PC-9 (cell line): ENCODE data around the gene CHDH. TPM values are rescaled to one million over a fixed set of nuclear protein-coding genes. Genes with fewer than 3 reads are reported as not detected.
A peak's percentile ranks its signal among the peaks of the same experiment; 100 is the strongest.

ENCODE experiments used
- Bru-seq: library from RNA; stranded (reverse); fragments of 400-500 nt; gene quantifications from one replicate; lab custom pipeline; 2021; lab: Mats Ljungman, UMichigan
- BruChase-seq, 2 experiments: library from RNA; stranded (reverse); fragments of 400-500 nt; gene quantifications; one replicate each; lab custom pipeline; 2021; lab: Mats Ljungman, UMichigan
- BruUV-seq: library from RNA; stranded (reverse); fragments of 400-500 nt; replicated peaks from 2 replicates; lab custom pipeline; 2021; lab: Mats Ljungman, UMichigan
- CTCF ChIA-PET: fragments of 300-600 bp; sonication (Branson Sonifier 250); formaldehyde crosslinking; loops from one replicate; lab custom pipeline; 2022; ENCODE audit warnings: antibody characterized with exemption; lab: Charles Lee
- POLR2A ChIA-PET: fragments of 300-600 bp; sonication (Branson Sonifier 250); formaldehyde crosslinking; loops from one replicate; lab custom pipeline; 2022; ENCODE audit warnings: antibody characterized with exemption; ENCODE audit not compliant: unreplicated experiment; lab: Charles Lee
- DNase-seq, 2 experiments: peaks; one replicate each; pipeline versions ENCODE4 v3.0.0 to v3.0.0-alpha.2; 2015 to 2022; ENCODE audit warnings: mixed read lengths in 1 of 2
- H2AFZ ChIP-seq: fragments of 200-600 bp; sonication (generic); 2 replicates; pipeline ENCODE4 v1.8.1; 2017; ENCODE audit warnings: antibody characterized with exemption
- H3F3A ChIP-seq: fragments of 200-600 bp; sonication (generic); 2 replicates; pipeline ENCODE4 v1.8.1; 2017; ENCODE audit warnings: antibody characterized with exemption, mild to moderate bottlenecking, low read depth; ENCODE audit not compliant: insufficient read depth
- H3K27ac ChIP-seq: fragments of 200-600 bp; sonication (generic); 2 replicates; pipeline ENCODE4 v1.6.1; 2016; ENCODE audit warnings: mixed run types
- H3K27me3 ChIP-seq: fragments of 200-600 bp; sonication (generic); 2 replicates; pipeline ENCODE4 v1.6.1; 2016; ENCODE audit warnings: low read depth, mixed run types; ENCODE audit not compliant: insufficient read depth
- H3K36me3 ChIP-seq: fragments of 200-600 bp; sonication (generic); 2 replicates; pipeline ENCODE4 v1.6.1; 2016; ENCODE audit warnings: low read depth, mixed run types
- H3K4me1 ChIP-seq: fragments of 200-600 bp; sonication (generic); replicated peaks from 2 replicates; pipeline ENCODE4 v1.6.1; 2016; ENCODE audit warnings: mixed run types; ENCODE audit not compliant: insufficient read depth
- H3K4me2 ChIP-seq: fragments of 200-600 bp; sonication (generic); 2 replicates; pipeline ENCODE4 v1.6.1; 2017; ENCODE audit warnings: mixed run types
- H3K4me3 ChIP-seq: fragments of 200-600 bp; sonication (generic); 2 replicates; pipeline ENCODE4 v1.6.1; 2016; ENCODE audit warnings: mixed run types
- H3K79me2 ChIP-seq: fragments of 200-600 bp; sonication (generic); 2 replicates; pipeline ENCODE4 v1.6.1; 2017; ENCODE audit warnings: low read depth, mixed run types
- H3K9me2 ChIP-seq: fragments of 200-600 bp; sonication (generic); 2 replicates; pipeline ENCODE4 v1.8.1; 2017; ENCODE audit warnings: mild to moderate bottlenecking; ENCODE audit not compliant: insufficient read depth
- H3K9me3 ChIP-seq: fragments of 200-600 bp; sonication (generic); 2 replicates; pipeline ENCODE4 v1.8.1; 2016; ENCODE audit warnings: low read depth; ENCODE audit not compliant: insufficient read depth
- H4K20me1 ChIP-seq: fragments of 200-600 bp; sonication (generic); 2 replicates; pipeline ENCODE4 v1.8.1; 2017; ENCODE audit not compliant: insufficient read depth
- CTCF ChIP-seq: fragments of 200-600 bp; sonication (generic); conservative IDR thresholded peaks from 2 replicates; pipeline ENCODE4 v1.6.1; 2017; ENCODE audit warnings: mixed run types, antibody characterized with exemption, mild to moderate bottlenecking, moderate library complexity
- EZH2 ChIP-seq: fragments of 200-600 bp; sonication (generic); IDR thresholded peaks from 2 replicates; pipeline ENCODE4 v1.8.0; 2017; ENCODE audit warnings: antibody characterized with exemption, low read depth
- intact Hi-C: fragments of 100-400 bp; cut with micrococcal nuclease; formaldehyde crosslinking; loops from one replicate; pipeline ENCODE4 v1.10.0; 2022; ENCODE audit not compliant: unreplicated experiment
- long read RNA-seq: library from polyadenylated mRNA; stranded (forward); transcript quantifications from one replicate; pipeline ENCODE4 v2.0.0, GENCODE V29; 2022
- total RNA-seq: library from RNA; stranded (reverse); gene quantifications from 2 replicates; pipeline ENCODE4 v1.2.3, GENCODE V29; 2021

CHDH gene
- total RNA-seq, result 0.28 TPM in 1 of 2 replicates, not detected in the other
- Bru-seq, nascent RNA, result percentile 6 among the genes with signal in this experiment
- percentile 4 among the genes with signal in this experiment for BruChase-seq, experiment 1, labeled RNA remaining after a 2-hour chase
- percentile 9 among the genes with signal in this experiment for BruChase-seq, experiment 2, labeled RNA remaining after a 6-hour chase
- long read RNA-seq, result 0 reads

GRCh38 chr3:53846134-53846850 is at the start of gene CHDH, which contains the start of gene IL17RB:
Gene CHDH, minus strand, starts transcription at chr3:53846419. Its CDS starts 22,411 bp downstream, at chr3:53824008.
Gene IL17RB, plus strand, starts transcription at chr3:53846568. Its CDS starts 21 bp downstream, at chr3:53846589.
- CTCF ChIA-PET, result no interaction called here
- no peak within 1 kb of the TSS for H2AFZ ChIP-seq
- TF ChIP-seq CTCF (no peak), EZH2 (no peak)
- H3K9me2 ChIP-seq, result no peaks in the 10 kb centered on the region
- peaks cover 19% of the 10 kb centered on the region for H3K27me3 ChIP-seq
- no TSS peak for BruUV-seq
- H3K4me2 ChIP-seq, result no peak within 1 kb of the TSS
- H3K9me3 ChIP-seq, result no peaks in the 10 kb centered on the region
- H3K36me3 ChIP-seq, result no peaks in the 10 kb centered on the region
- DNase-seq, result no peak
- no peaks in the 10 kb centered on the region for H3K4me1 ChIP-seq
- intact Hi-C loops, result no loop called here
- no peak within 1 kb of the TSS for H3K27ac ChIP-seq
- no peaks in the 10 kb centered on the region for H3F3A ChIP-seq
- POLR2A ChIA-PET, result no interaction called here
- no peaks in the 10 kb centered on the region for H3K79me2 ChIP-seq
- no peak within 1 kb of the TSS for H3K4me3 ChIP-seq
- H4K20me1 ChIP-seq, result no peaks in the 10 kb centered on the region

- Histone ChIP-seq H3K4me3 (peak overlapping the region; percentile 77), H3K4me2 (peak overlapping the region; percentile 78), H3F3A (peaks cover 6% of the 10 kb centered on the region; the same call in 1 of the 2 replicates), H3K9me2 (no peaks in the 10 kb centered on the region), H3K36me3 (0 out of 2 replicates have a peak, but pooled peaks cover 8% of the 10 kb centered on the region), H2AFZ (peak overlapping the region; percentile 88), H3K27ac (peak overlapping the region; percentile 72), H3K27me3 (peaks cover 5% of the 10 kb centered on the region; the same call in 1 of the 2 replicates), H3K79me2 (peaks cover 28% of the 10 kb centered on the region), H3K9me3 (no peaks in the 10 kb centered on the region), H3K4me1 (peaks cover 10% of the 10 kb centered on the region), H4K20me1 (no peaks in the 10 kb centered on the region; the same call in 1 of the 2 replicates)
- DNase-seq, result no peak
- TF ChIP-seq CTCF (no peak), EZH2 (no peak)
- TSS peak; percentile 96 for BruUV-seq
- ChIA-PET CTCF (no interaction called here), POLR2A (interaction anchor here (0.6 kb wide), 1 partner anchor 547 kb away, joined by 11 read pairs; no protein-coding TSS in a partner anchor)
- intact Hi-C loops, result loop anchor here (5.0 kb wide), 1 partner anchor 545 kb away; the partner anchor contains the start of gene DCP1A
Measured at GRCh38 chr3:53892286-53892637, 46.0 kb upstream of the CHDH start.

- Histone ChIP-seq H3K4me1 (peaks cover 10% of the 10 kb centered on the region), H3K79me2 (peaks cover 28% of the 10 kb centered on the region), H4K20me1 (no peaks in the 10 kb centered on the region; the same call in 1 of the 2 replicates), H3K4me2 (peak within 1 kb of the TSS; percentile 78), H3K9me2 (no peaks in the 10 kb centered on the region), H3K27me3 (no peaks in the 10 kb centered on the region), H3K36me3 (0 out of 2 replicates have a peak, but pooled peaks cover 8% of the 10 kb centered on the region), H2AFZ (peak within 1 kb of the TSS; percentile 90), H3K9me3 (no peaks in the 10 kb centered on the region), H3K4me3 (peak within 1 kb of the TSS; percentile 77), H3F3A (peaks cover 6% of the 10 kb centered on the region; the same call in 1 of the 2 replicates), H3K27ac (peak within 1 kb of the TSS; percentile 72)
- DNase-seq, result peak; percentile 95 to 96
- BruUV-seq, result no TSS peak
- intact Hi-C loops, result loop anchor here (1.0 to 5.0 kb wide), 2 partner anchors 9 to 544 kb away; partner anchors contain the start of genes ACTR8 and DCP1A
- TF ChIP-seq CTCF (no peak), EZH2 (no peak)
- CTCF ChIA-PET, result no interaction called here
- POLR2A ChIA-PET, result interaction anchor here (0.6 kb wide), 1 partner anchor 546 kb away, joined by 11 read pairs; no protein-coding TSS in a partner anchor
Measured at GRCh38 chr3:53891497-53892285, 45.5 kb upstream of the CHDH start, which contains the start of gene SELENOK. Gene SELENOK, minus strand, starts transcription at chr3:53891859.
